GM12801 (cell line): ENCODE measurements around the gene DLG2.

Experiments used
- TF ChIP-seq, protein P1 (sequence below): IDR thresholded peaks from one replicate; pipeline ENCODE4 v1.5.1; 2011; ENCODE audit warnings: control low read depth; ENCODE audit not compliant: insufficient read length; ENCODE audit errors: extremely low read depth

Gene DLG2

DNA sequence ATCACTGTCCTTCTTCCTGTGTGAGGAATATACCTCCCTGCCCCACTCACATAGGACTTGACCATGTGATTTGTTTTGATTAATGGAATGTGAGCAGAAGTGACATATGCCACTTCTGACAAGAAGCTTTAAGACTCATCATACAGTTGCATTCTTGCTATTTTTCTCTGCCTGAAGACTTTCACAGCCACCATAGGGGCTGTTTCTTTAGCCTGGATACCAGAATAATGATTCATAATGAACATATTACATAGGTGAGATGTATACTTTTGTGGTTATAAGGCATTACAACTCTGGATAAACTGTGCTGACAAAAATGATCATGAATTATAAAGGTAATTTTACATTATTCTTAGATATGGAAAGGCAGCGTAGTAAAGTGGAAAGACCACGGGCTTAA is 798.0 kb downstream of the DLG2 start:
- TF ChIP-seq, protein P1, sequence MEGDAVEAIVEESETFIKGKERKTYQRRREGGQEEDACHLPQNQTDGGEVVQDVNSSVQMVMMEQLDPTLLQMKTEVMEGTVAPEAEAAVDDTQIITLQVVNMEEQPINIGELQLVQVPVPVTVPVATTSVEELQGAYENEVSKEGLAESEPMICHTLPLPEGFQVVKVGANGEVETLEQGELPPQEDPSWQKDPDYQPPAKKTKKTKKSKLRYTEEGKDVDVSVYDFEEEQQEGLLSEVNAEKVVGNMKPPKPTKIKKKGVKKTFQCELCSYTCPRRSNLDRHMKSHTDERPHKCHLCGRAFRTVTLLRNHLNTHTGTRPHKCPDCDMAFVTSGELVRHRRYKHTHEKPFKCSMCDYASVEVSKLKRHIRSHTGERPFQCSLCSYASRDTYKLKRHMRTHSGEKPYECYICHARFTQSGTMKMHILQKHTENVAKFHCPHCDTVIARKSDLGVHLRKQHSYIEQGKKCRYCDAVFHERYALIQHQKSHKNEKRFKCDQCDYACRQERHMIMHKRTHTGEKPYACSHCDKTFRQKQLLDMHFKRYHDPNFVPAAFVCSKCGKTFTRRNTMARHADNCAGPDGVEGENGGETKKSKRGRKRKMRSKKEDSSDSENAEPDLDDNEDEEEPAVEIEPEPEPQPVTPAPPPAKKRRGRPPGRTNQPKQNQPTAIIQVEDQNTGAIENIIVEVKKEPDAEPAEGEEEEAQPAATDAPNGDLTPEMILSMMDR, result no peak

DNA sequence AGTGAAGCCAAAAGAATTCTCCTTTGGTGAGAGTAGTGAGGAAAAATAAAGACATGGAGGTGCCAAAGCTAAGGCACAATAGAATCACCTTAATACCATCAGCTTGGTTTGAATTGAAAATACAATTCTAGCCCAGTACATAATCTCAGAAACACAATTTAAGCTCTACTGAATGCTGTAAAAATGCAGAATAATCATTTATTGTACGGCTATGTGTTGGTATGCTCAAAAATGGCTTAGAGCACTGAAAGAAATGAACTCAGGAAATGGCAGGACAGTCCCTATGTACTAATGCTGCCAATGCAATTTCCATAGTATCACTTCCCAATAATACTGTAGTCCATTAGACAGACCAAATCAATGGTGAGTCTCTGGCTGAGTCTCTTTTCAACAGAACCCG is 798.5 kb downstream of the DLG2 start:
- TF ChIP-seq, protein P1, result no peak

DNA sequence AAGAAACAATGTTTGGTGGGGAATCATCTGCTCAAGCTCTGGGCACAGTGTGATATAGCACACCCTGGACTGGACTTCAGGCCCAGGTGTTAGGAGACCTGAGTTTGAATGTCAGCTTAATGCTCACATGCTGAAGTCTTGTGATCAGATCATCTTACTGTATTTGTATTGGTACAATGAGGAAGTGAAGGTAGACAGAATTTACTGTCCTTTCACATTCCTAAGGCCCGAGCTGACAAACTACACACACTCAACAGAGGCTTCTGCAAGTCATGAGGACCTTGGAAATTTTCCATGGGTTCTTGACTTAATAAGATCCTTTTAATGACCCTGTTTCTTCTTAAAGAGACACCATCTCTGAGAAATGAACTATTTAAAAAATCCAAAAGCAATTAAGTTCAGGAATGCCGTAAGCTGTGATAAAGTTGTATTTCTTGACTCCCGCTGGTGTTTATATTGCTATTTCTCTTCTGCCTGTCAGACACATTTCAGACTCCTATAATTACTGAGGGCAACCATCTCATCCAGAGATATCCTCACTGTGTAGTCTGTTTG is 802.0 kb downstream of the DLG2 start:
- TF ChIP-seq, protein P1, result no peak

- TF ChIP-seq, protein P1, result no peak
Observed at GRCh38 chr11:84824624-84825023, 802.5 kb downstream of the DLG2 start.

DNA sequence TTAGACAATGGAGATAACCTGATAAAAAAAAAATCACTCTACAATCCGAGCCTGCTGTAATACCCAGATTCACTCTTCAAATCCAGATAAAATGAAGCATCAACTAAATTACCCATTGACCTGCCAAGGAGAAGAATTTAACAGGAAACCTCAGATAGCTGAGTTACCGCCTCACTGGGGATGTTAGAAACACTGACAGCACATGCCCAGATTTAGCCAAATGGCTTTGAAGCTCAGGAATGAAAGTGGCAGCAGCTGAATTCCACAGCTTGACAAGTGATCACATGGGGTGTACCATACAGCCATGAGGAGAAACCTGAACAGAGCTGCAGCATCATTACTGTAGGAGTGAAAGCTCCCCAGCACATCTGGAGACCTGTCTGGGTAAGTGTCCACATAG is 807.6 kb downstream of the DLG2 start:
- TF ChIP-seq, protein P1, result no peak

GRCh38 chr11:84819128-84819527 is 808.0 kb downstream of the DLG2 start:
- TF ChIP-seq, protein P1, result no peak

GRCh38 chr11:84817998-84818397 is 809.1 kb downstream of the DLG2 start:
- TF ChIP-seq, protein P1, result no peak
